Sigmoid colon (tissue), 7 donors: ENCODE data around the gene SINHCAF. TPM values are rescaled to one million over a fixed set of nuclear protein-coding genes. Genes with fewer than 3 reads are reported as not detected.

Source experiments
- DNase-seq: peaks from one replicate; pipeline ENCODE4 v3.0.0-alpha.2; 2019
- H3K27ac ChIP-seq, 4 donors: fragments of 200-600 bp; sonication (generic); one replicate each; pipeline ENCODE4 v1.5.1; 2016 to 2019; ENCODE audit warnings: mild to moderate bottlenecking in 1 of 4
- H3K27me3 ChIP-seq, 3 donors: fragments of 200-600 bp; sonication (generic); one replicate each; pipeline ENCODE4 v1.5.1; 2019; ENCODE audit warnings: mild to moderate bottlenecking in 1 of 3
- H3K36me3 ChIP-seq, 4 donors: fragments of 200-600 bp; sonication (generic); one replicate each; pipeline ENCODE4 v1.5.1; 2016 to 2019
- H3K4me1 ChIP-seq, 4 donors: fragments of 200-600 bp; sonication (generic); one replicate each; pipeline ENCODE4 v1.5.1; 2017 to 2019
- H3K4me3 ChIP-seq, 4 donors: fragments of 200-600 bp; sonication (generic); one replicate each; pipeline ENCODE4 v1.5.1; 2017 to 2019; ENCODE audit warnings: mild to moderate bottlenecking in 2 of 4, moderate library complexity in 1 of 4
- H3K9me3 ChIP-seq, 4 donors: fragments of 200-600 bp in 3 of 4; sonication (generic) in 3 of 4; one replicate each; pipeline versions ENCODE4 v1.5.1 to v1.6.1; 2013 to 2019
- EP300 ChIP-seq, 4 donors: sonication (generic); formaldehyde crosslinking; IDR thresholded peaks; one replicate each; pipeline ENCODE4 v1.6.1; 2017; ENCODE audit warnings: antibody characterized with exemption in 4 of 4
- POLR2A ChIP-seq, 2 donors: fragments of 450-650 bp; IDR thresholded peaks; one replicate each; pipeline ENCODE4 v1.6.1; 2016; ENCODE audit warnings: antibody characterized with exemption in 2 of 2, mild to moderate bottlenecking in 2 of 2, moderate library complexity in 2 of 2
- POLR2AphosphoS5 ChIP-seq, 4 donors: sonication (generic); formaldehyde crosslinking; IDR thresholded peaks; one replicate each; pipeline ENCODE4 v1.6.1; 2017; ENCODE audit warnings: antibody characterized with exemption in 4 of 4
- WGBS, 2 donors: extraction: QIAGEN DNeasy Blood & Tissue Kit; methylation state at CpG; one replicate each; pipeline ENCODE4 v1.1.7; 2013; 5-methylcytosine and 5-hydroxymethylcytosine counted together
- intact Hi-C: fragments of 100-400 bp; cut with DNase I; formaldehyde crosslinking; loops from one replicate; pipeline ENCODE4 v1.15.1; 2023
- polyA plus RNA-seq, 3 donors: library from polyadenylated mRNA; stranded (reverse); fragments of 200-250 nt; gene quantifications; one replicate each; pipeline ENCODE4 v1.2.3, GENCODE V29; 2013
- total RNA-seq, 4 donors: library from RNA; depleted of rRNA; stranded (reverse); fragments of >200 nt; gene quantifications; one replicate each; pipeline ENCODE4 v1.1.0, GENCODE V29; 2016
- TF ChIP-seq, protein P1 (sequence below), 4 experiments: fragments of 450-650 bp in 3 of 4; fragments of 200-600 bp in 1 of 4; IDR thresholded peaks; one replicate each; pipeline ENCODE4 v1.5.1; 2016 to 2019; ENCODE audit warnings: antibody characterized with exemption in 4 of 4, mild to moderate bottlenecking in 3 of 4, moderate library complexity in 2 of 4
- donor health status: healthy with polysubstance abuse.
- donor health status: Bipolar disorder and iron deficiency.
- donor health status: healthy.

The SINHCAF gene
- total and polyA plus RNA-seq, 7 donors, result 31.1 to 68.4 (median 51.7) TPM

DNA sequence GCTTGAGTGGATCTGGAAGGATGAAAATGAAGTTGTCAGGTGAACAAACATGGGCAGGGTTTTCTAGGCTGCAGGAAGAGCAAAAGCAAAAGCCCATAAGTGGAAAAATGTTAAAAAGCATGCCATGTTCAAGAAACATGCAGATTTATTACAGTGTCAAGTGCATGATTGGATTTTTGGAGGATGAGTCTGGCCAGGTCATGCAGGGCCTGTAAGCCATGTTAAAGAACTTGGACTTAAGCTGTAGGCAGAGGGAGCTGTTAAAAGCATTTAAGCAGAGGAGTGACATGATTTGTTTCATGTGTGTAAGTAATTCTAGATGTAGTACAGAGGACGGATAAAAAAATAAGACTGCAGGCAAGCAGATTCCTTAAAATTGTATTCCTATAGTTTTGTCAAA lies 16.3 kb upstream of the SINHCAF start:
- Histone ChIP-seq H3K4me3 (no peak overlapping the region), H3K9me3 (no peaks in the 10 kb centered on the region), H3K36me3 (no peaks in the 10 kb centered on the region), H3K27ac (no peak overlapping the region), H3K4me1 (peaks cover 0 to 9% (median 7%) of the 10 kb centered on the region in 4 donors), H3K27me3 (no peaks in the 10 kb centered on the region)
- TF ChIP-seq POLR2A (IDR thresholded peaks at IDR 0.05) (no peak), POLR2AphosphoS5 (IDR thresholded peaks at IDR 0.05) (no peak), EP300 (IDR thresholded peaks at IDR 0.05) (no peak)
- TF ChIP-seq, protein P1, sequence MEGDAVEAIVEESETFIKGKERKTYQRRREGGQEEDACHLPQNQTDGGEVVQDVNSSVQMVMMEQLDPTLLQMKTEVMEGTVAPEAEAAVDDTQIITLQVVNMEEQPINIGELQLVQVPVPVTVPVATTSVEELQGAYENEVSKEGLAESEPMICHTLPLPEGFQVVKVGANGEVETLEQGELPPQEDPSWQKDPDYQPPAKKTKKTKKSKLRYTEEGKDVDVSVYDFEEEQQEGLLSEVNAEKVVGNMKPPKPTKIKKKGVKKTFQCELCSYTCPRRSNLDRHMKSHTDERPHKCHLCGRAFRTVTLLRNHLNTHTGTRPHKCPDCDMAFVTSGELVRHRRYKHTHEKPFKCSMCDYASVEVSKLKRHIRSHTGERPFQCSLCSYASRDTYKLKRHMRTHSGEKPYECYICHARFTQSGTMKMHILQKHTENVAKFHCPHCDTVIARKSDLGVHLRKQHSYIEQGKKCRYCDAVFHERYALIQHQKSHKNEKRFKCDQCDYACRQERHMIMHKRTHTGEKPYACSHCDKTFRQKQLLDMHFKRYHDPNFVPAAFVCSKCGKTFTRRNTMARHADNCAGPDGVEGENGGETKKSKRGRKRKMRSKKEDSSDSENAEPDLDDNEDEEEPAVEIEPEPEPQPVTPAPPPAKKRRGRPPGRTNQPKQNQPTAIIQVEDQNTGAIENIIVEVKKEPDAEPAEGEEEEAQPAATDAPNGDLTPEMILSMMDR (IDR thresholded peaks at IDR 0.05), result no peak
- 90 to 92% methylated on average over 1 of the region's 1 CpG for WGBS, 2 donors
- DNase-seq, result no peak
- intact Hi-C loops, result no loop called here

DNA sequence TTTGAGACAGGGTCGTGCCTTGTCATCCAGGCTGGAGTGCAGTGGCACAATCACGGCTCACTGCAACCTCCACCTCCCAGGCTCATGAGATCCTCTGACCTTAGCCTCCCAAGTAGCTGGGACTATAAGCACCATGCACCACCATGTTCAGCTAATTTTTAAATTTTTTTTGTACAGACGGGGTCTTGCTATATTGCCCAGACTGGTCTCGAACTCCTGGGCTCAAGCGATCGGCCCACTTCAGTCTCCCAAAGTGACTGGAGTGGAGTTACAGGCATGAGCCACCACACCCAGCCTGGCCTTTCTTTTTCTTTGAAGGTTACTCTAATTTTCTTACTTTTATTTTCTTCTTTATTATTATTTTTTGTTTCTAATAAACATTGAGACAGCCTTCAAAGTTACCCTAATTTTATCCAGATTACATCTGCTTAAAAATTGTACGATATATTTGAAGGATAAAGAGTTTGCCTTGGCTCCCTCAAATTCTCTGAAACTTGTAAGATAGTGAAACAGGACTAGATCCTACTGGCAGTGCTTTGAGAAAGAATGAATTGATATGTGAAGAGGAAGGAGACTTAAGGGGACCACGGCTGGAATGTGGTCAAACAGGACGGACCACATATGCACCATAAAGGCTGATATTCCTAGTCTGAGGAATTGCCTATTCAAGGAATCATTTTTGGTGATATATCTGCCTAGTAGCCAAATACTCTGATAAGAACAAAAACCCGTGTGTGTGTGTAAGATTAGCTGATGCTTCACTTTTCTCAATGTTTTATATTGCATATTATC lies 14.1 kb upstream of the SINHCAF start:
- 75 to 87% methylated on average over 10 of the region's 10 CpGs for WGBS, 2 donors
- DNase-seq, result no peak

DNA sequence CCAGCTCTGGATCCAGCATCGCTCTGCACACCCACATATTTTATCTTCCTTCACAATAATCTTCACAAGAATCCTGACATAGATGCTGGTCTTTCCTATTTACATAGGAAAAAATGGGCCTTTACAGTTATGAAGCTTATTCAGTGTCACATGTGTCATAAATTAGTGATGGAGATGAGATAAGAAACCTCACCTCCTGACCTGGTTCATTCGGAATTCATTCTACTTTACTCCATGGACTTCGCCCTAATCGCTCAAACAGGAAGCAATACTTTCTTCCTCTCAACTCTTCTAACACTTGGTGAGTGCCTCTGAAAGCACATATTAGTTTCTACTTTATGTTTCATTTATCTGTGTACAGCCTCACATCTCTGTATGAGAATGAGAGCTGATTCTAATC lies 12.0 kb upstream of the SINHCAF start:
- Histone ChIP-seq H3K27me3 (no peaks in the 10 kb centered on the region), H3K36me3 (no peaks in the 10 kb centered on the region), H3K4me1 (no peaks in the 10 kb centered on the region), H3K27ac (no peak overlapping the region), H3K9me3 (no peaks in the 10 kb centered on the region), H3K4me3 (no peak overlapping the region)
- no peak for TF ChIP-seq POLR2A (IDR thresholded peaks at IDR 0.05)
- 36 to 49% methylated on average over 4 of the region's 4 CpGs for WGBS, 2 donors
- intact Hi-C loops, result no loop called here
- no peak for DNase-seq

More for the DNA sequence above, 14.1 kb upstream of the SINHCAF start:
- Histone ChIP-seq H3K36me3 (no peaks in the 10 kb centered on the region), H3K4me1 (no peaks in the 10 kb centered on the region), H3K9me3 (no peaks in the 10 kb centered on the region), H3K4me3 (no peak overlapping the region), H3K27me3 (no peaks in the 10 kb centered on the region), H3K27ac (no peak overlapping the region)
- intact Hi-C loops, result no loop called here
- TF ChIP-seq POLR2AphosphoS5 (IDR thresholded peaks at IDR 0.05) (no peak), EP300 (IDR thresholded peaks at IDR 0.05) (no peak), POLR2A (IDR thresholded peaks at IDR 0.05) (no peak)
- TF ChIP-seq, protein P1 (IDR thresholded peaks at IDR 0.05), result no peak

DNA sequence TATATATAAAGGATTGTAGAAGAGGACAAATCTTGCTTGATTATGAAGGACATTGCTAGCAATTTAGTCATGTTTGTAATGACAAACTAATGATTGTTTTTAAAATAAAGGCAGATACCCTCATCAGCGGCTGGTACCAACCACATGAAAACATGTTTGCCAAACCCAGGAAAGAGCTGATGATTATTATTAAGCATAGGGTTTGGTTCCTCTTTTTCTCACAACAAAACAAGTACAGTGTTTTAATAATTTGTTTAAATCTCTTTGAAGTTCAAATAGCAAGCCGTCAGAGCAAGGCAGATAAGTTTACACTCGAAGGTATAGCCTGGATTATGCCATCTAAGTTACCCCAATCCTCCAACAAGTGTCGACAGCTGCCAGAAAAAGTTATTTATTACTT lies 5.3 kb upstream of the SINHCAF start:
- Histone ChIP-seq H3K4me3 (no peak overlapping the region), H3K27ac (no peak overlapping the region), H3K9me3 (no peaks in the 10 kb centered on the region), H3K4me1 (peaks cover 0 to 5% (median 0%) of the 10 kb centered on the region in 4 donors), H3K36me3 (no peaks in the 10 kb centered on the region), H3K27me3 (no peaks in the 10 kb centered on the region)
- intact Hi-C loops, result no loop called here
- TF ChIP-seq POLR2AphosphoS5 (IDR thresholded peaks at IDR 0.05) (no peak), POLR2A (IDR thresholded peaks at IDR 0.05) (no peak), EP300 (IDR thresholded peaks at IDR 0.05) (no peak)
- TF ChIP-seq, protein P1 (IDR thresholded peaks at IDR 0.05), result no peak
- WGBS, 2 donors, result 64 to 74% methylated on average over 4 of the region's 4 CpGs
- DNase-seq, result no peak

DNA sequence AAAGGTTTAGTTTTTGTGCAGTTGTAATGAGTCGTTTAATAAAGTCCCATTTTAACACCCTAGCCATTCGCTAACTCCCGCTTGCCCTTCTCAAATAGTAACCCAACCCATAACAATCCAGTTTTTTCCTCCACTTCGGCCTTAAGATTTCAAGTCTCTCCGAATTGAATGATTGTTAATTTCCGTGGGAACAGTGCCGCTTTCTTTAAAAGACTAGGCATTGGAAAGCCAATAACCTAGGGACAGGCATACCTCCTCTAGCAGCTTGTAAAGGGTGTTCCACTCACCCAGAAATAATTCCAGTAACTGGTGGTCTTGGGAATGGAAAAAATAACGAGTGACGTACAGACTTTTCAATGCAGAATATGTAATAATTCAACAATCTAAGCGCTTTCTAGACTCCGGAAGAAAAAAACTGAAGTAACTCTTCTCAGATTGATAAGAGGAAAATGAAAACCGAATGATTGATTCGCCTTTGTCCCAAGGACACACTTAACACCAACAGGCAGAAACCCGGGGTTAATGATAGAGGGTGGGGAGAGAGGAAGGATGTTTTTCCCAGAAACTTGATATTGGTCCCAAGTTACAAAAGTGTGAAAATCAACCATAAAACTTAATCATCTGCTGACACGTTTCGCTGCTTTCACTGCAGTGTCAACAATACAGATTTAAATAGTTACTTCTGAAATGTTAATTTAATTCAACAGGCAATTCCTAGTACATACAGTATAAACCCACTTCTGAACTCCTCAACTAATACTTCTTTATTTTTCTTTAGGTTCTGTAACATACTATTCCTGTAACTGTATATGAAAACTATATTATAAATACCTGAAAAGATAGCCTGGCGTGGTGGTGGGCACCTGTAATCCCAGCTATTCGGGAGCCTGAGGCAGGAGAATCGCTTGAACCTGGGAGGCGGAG lies 1.0 kb upstream of the SINHCAF start:
- 27 to 61% methylated on average over 20 of the region's 20 CpGs for WGBS, 2 donors
- no peaks in the 10 kb centered on the region for H3K27me3 ChIP-seq
- peak overlapping the region; percentile 90 to 96 (median 94) for H3K27ac ChIP-seq
- peaks cover 0 to 14% (median 0%) of the 10 kb centered on the region in 4 donors for H3K4me1 ChIP-seq
- H3K36me3 ChIP-seq, result no peaks in the 10 kb centered on the region
- no peak for DNase-seq
- H3K4me3 ChIP-seq, result peak overlapping the region; percentile 71 to 88 (median 75)
- intact Hi-C loops, result loop anchor here (5.0 kb wide), 2 partner anchors 330 to 400 kb away; partner anchors contain the start of genes AMN1 and ETFBKMT
- TF ChIP-seq EP300 (IDR thresholded peaks at IDR 0.05) (no peak), POLR2AphosphoS5 (IDR thresholded peaks at IDR 0.05) (no peak), POLR2A (IDR thresholded peaks at IDR 0.05) (no peak)
- TF ChIP-seq, protein P1 (IDR thresholded peaks at IDR 0.05), result no peak
- H3K9me3 ChIP-seq, result no peaks in the 10 kb centered on the region
